GM13976 (cell line): ENCODE measurements around the gene ST7L.

Experiments used
- DNase-seq: peaks from one replicate; pipeline ENCODE4 v3.0.0; 2012; ENCODE audit warnings: low spot score
- CTCF ChIP-seq: IDR thresholded peaks from 2 replicates; pipeline ENCODE4 v1.5.1; 2012; ENCODE audit warnings: borderline replicate concordance, mild to moderate bottlenecking; ENCODE audit not compliant: insufficient read depth; ENCODE audit errors: extremely low read depth, missing control alignments, control extremely low read depth
- in situ Hi-C: fragments of 300-500 bp; cut with MboI; formaldehyde crosslinking; loops from one replicate; pipeline ENCODE4 v1.12.0; 2022; ENCODE audit warnings: low sequenced_read_pairs, mixed read lengths, inconsistent platforms; ENCODE audit not compliant: unreplicated experiment

ST7L gene

DNA sequence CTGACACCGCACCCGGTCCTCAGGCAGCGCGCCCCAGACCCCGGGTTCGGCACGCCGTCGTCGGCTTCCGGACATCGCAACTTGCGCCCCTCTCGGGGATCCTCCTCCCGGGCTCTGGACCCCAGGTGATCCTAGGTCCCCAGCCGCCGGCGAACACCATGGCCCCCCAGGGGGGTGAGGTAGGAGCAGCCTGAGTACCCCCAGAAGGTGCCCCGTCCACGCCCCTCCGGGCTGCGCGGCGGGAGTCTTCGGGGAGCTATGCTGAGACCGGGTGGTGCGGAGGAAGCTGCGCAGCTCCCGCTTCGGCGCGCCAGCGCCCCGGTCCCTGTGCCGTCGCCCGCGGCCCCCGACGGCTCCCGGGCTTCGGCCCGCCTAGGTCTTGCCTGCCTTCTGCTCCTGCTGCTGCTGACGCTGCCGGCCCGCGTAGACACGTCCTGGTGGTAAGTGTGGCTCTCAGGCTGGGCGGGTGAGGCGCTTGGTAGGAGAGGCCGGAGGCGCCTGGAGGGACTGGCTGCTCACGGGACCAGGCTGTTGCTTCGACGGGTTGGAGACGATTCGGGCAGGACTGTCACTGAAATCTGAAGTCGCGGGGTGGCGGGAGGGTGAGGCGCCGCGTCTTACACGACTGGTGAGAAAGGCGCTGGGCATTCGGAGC lies 109.8 kb downstream of the ST7L start:
- TF ChIP-seq CTCF: no peak
- in situ Hi-C loops: loop anchor here (10.0 kb wide), 1 partner anchor 196 kb away; the partner anchor contains the start of gene RHOC
- DNase-seq: peak; percentile 55

DNA sequence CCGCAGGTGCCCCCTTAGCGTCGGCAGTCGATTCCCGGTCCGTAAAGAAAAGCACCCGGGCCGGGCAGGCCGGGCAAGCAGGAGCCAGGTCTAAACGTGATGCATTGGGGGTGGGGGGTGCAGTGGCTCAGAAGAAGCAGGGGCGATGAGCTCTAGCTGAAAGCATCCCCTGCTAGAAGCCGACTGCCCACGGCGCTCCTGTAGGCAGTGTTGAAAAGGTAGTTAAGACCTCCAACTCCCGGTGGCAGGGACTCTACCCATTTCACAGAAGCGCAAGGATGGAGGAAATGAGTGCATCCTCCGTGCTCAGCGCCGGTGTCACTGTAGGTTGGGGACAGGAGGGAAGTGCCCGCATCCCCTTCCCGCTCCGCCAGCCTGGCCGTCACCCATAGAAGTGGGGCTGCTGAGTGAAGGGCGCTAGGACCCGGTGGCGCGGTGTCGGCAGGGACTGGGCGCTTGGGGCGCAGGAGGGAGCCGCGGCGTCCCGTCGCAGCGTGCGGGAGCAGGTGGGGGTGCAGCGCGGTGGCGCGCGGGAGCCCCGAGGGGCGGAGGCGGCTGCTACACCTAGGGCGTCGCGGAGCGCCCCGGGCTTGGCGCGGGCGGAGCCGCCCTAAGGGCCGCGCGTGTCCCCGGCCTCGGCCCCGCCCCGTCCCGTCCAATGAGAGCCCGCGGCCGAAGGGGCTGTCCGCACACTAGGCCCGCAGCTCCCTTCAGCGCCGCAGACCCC lies 110.5 kb downstream of the ST7L start, which contains the start of gene WNT2B:
Gene WNT2B (plus strand): TSS at position 688 of the 727 bp plus-strand sequence. CDS start 298 bp downstream, outside the sequence.
- TF ChIP-seq CTCF: no peak
- in situ Hi-C loops: loop anchor here (10.0 kb wide), 1 partner anchor 196 kb away; the partner anchor contains the start of gene RHOC
- DNase-seq: peak; percentile 79

DNA sequence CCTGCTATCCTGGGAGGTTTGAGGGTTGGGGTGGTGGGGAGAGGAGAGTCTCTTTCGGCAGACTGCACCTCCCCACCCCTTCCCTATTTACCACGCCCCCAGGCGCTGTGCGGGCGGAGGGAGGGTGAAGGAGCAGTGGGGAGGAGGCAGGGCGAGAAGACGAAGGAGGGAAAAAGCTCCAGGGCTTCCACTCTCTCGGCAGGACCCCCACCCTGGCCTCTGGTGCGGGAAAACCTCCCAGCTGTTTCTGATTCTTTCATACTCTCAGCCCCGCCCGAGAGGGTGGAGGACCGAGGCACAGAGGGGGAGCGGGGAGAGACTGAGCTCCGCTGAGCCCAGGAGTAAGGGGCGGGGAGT lies 111.0 kb downstream of the ST7L start:
- in situ Hi-C loops: loop anchor here (10.0 kb wide), 1 partner anchor 197 kb away; the partner anchor contains the start of gene RHOC
- DNase-seq: peak; percentile 65
- TF ChIP-seq CTCF: no peak

DNA sequence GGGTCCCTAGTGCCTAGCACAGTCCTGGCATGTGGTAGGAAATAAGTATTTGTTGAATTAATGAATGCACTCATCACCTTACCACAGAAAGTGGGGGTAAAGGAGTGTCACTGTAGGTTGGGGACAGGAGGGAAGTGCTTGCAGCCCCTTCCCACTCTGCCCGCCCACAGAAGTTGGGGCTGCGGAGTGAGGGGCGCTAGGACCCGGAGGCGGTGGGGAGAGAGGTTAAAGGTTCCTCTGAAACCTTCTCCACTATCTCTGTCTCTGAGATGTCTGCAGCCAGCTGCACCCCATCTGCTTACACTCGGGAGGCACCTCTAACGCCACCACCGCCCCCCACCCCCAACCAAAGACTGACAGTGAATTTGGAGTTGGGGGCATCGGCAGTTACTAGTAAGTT lies 111.6 kb downstream of the ST7L start:
- DNase-seq: no peak
- no peak for TF ChIP-seq CTCF
- in situ Hi-C loops: loop anchor here (10.0 kb wide), 1 partner anchor 197 kb away; the partner anchor contains the start of gene RHOC

DNA sequence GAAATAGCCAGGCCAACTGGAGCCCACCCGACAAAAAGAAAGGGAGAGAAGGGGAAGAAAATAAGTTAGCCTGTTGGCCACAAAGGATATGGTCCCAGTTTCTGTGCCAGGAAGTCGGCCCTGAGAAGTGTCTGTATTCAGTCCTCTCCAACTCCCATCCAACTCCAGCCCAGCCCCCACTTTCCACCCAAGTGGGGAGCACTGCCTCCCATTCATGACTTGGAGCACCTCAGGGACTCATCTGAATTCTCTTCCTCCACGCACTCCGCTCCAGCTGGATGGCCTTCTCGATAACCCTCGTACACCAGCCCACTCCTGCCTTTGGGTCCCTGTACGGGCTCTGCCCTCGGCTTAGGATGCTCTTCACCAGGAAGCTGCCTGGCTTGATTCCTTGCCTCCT lies 112.2 kb downstream of the ST7L start:
- no peak for DNase-seq
- TF ChIP-seq CTCF: no peak
- in situ Hi-C loops: loop anchor here (10.0 kb wide), 1 partner anchor 198 kb away; the partner anchor contains the start of gene RHOC

GRCh38 chr1:112506306-112506705 lies 112.6 kb downstream of the ST7L start:
- in situ Hi-C loops: loop anchor here (10.0 kb wide), 1 partner anchor 198 kb away; the partner anchor contains the start of gene RHOC
- DNase-seq: no peak
- no peak for TF ChIP-seq CTCF
